NCI-H146 (cell line): ENCODE measurements around the gene DNAH10.
"Not testable (repeated sequence)": the region's sequence is repeated elsewhere in the genome, so short reads cannot be mapped to it uniquely, and the experiment has no call there.

Source experiments
- DNase-seq: peaks from one replicate; lab custom pipeline; 2025; lab: John Stamatoyannopoulos, UW

The DNAH10 gene

DNA sequence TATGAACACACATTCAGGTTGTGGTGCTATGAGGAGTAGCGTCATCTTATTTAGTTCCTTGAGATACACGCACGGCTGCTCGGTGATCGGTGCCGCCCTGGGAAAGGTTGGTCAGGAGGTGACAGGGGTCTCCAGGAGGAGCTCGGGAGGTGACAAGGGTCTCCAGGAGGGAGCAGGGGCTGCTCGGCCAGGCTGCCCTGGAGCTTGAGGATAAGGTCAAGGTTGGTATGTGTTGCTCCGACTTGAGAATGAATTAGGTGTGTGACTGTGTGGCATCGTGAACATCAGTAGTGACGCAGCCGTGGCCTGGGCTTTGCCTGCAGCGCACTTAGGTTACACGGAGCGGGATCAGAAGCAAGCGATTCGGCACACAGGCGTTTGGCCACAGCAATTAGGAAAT, 174.4 kb downstream of the DNAH10 start:
- DNase-seq = no peak

DNA sequence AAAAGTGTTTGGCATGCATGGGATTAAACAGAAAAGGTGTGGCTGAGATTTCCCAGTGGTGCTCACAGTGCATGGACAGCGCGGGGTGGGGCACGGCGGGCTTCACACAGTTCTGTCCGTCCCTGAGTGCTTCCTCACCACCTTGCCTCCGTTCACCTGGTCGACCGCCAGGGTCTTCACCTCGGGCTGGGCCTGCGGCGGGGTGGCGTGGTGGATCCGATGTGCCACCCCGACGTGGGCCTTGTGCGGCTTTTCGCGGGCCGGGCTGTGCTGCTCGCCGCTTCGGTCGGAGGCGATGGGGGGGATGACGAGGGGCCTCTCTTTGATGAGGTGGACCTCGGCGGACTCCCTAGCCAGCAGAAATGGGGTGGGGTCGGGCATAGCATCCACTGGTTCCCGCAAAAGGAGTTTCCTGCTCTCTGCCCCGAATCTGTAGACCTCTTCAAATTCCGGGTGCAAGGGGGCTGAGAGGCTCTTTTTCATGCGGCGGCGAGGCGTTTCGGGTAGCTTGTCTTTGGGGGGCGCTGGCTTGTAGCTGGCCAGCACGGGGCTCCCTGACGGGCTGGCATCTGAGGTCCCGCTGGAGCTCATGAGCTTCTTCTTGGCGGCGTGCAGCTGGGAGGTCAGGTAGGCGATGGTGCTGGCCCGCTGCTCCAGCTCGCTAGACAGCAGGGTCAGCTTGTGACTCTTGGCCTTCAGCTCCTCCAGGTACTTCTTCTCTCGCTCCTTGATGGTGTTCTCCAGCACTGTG, 175.0 kb downstream of the DNAH10 start:
- no peak for DNase-seq

DNA sequence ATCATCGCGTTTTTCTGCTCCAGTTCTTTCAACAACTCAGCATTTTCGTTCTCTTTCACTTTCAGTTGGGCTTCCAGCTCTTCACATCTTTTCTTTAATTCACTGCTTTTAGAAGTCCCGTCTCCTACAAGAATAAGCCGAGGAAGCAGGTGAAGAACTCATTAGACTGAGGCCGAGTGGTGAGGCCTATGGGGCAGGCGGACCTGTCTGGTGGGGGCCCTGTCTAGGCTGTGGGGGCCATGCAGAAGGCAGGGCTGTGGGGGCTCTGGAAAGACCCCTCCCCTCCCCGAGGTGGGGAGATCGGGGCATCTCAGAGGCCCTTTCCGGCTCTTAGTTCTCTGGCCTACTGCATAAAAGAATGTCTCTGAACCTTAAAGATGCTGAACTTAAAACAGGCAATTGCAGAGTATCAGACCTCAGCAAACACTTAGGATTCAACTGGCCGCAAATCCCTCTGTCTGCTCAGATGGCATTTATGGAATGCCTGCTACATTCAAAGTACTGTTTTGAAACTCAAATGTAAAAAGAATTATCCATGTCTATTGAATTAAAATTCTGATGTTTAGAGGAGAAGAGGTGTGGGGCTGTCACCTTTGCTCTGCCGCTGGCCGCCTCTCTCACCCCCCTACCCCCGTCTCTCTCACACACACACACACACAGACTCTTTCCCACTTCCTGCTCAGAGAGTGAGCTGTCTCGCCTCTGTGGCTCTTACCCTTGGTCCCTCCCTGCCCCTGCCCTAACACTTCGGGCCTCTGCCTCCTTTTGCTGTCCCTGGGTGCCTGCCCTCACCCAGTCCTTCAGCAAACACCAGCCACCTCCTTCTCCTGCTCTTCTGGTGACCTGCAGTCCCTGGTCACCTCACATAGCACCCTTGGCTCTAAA, 175.8 kb downstream of the DNAH10 start:
- no peak for DNase-seq

DNA sequence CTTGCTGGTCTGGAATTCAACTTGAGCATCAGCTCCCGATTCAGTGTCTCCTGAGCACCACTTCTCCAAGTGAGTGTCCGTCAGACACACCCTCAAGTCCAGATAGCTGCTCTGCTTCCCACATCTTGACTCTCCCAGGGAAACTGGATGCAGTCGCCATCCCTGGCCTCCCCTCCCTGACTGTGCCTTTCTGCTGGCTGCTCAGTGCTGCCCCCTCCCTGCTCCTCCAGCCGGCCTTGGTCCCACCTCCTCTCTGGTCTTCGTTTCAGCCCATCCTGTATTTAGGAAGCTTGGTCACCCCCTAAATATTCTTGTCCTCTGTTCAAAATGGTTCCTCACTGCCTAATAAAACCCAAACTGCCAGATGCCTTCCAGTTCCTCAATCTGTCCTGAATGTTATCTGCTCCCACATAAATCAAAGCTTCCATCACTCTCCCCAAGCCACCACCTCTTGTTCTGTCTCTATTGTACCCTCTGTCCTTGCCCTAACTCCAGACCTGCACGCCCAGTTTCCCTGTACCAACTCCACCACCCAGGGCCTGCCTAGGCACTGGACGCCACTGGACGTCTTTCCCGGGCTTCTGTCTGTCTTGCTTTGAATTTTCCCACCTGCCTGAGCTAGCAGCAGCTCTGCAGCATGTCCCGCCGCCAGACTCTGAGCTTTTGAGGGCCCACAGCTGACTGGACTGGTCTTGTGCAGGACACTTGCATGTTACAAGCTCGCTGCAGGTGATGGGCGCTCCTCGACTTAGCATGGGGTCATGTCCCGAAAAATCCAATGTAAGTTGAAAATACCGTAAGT, 176.8 kb downstream of the DNAH10 start:
- DNase-seq = no peak

DNA sequence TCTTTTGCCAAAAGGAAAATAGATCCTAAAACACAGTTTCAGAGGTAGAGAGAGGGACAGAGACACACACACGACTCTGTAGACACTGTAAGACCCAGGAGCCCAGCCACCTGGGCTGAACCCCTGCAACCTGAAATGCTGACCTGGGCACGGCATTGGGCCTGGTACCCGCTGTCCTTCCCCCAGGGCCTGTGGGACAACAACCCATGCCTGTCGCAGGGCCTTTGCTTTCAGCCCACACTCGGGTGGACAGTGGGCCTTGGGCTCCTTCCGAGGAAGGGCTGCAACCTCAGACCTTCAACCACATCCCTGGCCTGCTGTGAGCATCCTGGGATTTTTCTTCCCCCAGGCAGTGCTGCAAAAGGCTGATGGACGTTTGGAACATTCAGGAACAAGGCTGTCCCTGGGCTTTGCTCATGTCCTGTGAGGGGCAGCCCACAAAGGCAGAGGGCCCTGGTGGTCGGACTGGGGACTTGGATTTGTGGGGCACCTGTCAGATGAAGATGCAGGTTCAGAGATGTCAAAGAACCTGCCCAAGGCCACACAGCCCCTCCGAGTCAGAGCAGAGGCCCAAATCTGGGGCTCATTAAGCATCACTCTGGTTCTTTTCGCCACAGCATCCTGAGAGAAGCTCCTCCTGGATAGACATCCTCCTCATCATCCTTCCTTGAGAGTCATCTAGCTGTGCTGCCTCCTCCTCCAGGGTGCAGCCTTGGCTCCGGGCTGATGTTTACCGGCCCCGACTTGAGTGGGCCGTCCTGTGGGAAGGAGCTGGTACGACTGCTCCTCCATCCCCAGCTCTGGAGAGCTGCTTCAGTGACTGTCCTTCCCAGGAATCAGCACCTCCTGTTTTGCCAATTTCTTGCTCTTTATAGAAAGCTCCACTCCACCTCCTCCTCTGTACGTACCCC, 177.9 kb downstream of the DNAH10 start:
- DNase-seq = no peak

DNA sequence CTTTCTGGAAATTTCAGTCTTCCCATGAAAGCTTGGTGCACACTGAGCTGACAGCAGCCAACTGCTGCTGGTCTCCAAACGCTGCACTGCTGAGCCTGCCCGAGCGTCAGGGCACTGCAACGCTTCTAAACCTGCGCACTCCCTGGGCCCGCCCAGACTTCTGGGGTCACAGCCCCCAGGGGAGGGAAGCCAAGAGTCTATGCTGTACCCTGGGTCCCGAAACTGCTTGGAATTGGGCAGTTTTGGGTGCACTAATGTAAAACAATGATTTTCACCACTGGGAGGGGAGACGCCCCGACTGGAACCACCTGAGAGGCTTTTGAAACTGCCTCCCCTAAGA, 178.5 kb downstream of the DNAH10 start:
- DNase-seq = no peak

DNA sequence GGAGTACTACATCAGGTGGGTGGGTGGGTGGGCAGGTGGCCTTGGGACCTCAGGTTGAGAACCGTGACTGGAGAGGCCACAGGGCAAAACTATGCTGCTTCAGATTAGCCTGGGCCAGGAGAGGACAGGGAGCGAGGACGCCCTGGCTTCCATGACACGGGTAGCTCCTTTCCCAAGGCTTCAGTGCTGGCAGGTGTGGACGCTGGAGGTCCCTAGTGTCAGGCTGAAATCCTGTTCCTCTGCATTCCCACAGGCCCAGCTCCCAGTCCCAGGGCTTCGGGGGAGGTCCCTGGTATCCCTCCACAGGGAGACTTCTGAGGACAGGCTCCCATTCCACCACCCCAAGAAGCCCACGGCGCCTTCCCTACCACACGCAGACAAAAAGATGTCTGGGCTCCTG, 178.9 kb downstream of the DNAH10 start:
- no peak for DNase-seq

DNA sequence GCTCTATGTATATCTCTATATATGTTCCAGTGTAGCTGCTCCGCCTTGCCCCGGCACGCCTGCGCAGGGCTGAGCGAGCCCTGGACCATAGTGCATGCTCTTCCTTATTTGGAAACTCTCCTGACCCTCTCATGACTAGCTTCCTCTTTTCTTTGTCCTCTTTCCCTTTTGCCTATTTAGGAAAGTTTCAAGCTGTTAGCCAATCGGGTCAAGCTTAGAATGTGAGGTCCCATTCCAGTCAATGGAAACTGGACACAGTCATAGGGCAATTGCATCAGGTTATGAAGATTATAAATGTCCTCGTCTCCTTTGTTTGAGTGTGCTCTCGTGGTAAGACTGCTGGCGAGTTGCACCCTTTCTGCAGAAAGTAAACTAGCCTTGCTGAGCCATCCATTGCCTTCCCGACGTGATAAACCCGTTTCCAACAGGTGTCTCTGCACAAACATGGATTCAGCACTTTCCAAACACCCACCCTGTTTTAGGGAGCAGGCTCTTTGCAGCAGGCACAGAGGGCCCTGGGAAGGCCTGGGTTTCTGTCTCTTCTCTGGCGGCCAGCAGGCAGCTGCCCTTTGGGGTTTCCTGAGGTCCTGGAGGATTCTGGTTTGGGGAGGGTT, 179.6 kb downstream of the DNAH10 start:
- no peak for DNase-seq

DNA sequence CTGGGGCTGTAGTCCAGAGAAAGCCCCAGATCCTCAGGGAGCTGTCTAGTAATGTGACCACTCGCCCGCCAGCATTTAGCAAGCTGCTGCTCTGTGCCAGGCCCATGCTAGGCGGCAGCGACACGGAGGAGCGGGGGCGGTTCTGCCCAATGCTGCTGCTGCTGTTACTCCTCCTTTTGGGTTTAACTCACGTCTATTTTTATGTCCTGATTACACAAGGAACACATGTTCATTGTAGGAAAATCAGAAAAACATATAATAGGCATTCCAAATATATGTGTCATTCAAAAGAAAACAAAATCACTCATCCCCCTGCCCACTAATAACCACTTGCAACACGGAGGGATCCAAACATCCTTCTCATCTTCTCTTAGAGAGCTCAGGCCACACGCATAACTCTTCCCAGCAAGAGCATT, 180.1 kb downstream of the DNAH10 start:
- DNase-seq = no peak

DNA sequence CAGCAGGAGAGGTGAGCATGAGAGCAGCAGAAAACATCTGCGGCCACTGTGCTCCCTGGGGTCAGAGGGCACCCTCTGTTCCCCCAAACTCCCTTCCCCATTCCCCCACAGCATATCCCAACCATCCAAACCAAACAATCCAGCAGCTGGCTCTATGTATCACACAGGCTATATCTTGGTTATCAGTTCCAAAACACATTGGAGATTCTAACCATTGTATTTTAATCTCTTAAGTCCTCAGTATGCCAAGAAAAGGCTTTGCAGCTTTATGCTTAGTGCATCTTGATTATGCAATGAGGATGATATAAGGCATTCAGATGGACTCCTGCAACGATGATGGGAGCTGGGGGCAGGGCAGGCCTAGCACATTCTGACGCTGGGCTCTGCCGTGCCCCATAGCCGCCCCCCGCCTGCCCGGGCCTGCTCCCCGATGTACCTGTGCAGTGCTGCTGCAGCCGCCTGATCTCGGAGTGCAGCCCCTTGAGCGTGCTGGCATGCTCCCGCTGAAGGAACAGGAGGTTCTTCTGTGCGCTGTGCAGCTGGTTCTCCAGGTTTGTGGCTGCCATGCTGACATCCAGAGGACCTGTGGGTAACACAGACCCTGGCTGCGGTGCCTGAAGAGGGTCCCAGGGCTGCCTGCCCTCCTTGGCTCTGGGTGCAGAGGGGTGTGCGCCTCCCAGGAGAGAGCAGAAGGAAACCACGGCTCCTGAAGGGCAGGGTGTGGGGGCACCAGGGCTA, 181.0 kb downstream of the DNAH10 start:
- no peak for DNase-seq

DNA sequence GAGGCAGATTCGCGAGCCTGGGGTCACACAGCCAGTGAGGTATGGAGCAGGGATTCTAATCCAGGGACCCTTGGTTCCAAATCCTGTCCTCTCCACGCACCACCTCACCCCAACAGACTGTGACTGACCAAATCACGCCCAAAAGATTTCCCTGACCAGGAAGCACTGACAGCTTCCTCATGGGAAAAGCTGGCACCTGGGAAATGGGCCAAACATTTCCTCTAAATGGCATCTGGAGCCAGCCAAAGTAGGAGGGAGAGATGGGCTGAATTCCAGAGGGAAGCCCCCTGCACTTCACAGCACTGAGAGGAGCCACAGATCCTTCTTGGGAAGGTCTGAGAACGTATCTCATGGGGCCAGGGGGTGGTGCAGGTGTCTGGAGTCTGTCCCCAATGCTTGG, 181.7 kb downstream of the DNAH10 start:
- no peak for DNase-seq

DNA sequence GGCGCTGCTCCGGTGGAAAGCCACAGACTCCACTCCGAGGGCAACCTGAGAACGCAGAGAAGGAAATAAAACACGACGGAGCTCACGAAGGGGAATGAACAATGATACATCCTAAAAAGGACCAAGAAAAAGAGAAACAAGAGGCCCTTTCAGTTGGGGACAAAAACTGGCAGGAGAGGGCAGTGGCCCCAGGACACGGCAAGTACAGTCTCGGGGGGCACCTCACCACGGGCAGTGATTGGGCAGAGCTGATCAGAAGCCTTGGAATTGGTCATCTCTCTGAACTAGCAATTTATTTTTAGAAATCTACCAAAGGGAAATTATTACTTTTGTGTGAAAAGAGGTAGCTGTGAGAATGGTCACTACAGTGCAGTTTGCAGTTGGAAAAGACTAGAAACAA, 182.6 kb downstream of the DNAH10 start:
- DNase-seq = no peak

DNA sequence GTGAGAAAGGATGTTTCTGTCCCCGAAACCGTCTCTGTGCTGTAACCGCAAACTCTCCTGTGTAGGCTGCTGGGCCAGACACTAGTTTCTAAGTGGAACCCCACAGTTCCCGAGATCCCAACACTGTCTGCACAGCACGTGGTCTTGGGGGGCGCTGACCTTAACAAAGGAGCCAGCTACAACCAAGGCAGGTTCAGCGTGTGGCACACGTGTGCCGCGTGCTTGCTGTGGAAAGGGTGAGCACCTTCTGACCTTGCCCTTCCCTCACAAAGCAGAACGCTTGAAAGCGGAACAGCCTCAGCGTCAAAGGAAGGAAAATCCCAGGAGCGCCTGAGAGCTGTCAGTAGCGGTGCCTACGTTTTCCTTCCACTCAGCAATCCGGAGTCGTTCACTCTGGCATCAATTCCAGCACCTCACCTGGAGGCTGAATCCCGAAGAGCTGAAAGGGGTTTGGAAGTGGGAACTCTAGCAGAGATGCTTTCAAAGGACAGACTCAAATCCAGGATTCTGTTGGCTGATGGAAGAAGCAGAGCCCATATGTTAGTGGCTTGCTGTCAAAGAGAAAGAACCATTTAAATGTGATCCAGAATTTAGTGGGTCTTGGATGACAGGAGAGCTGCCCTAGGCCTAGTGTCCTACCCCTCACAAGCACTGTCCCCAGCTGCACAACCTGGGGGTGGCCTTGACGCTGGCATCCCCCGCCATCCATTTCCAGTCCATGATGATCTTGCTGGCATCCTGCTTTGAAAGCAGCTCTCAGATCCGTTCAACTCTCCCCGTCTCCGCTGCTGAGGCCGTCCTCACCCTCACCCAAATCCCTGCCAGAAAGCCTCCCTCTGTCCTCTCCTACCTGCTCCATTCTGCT, 183.4 kb downstream of the DNAH10 start:
- DNase-seq = no peak

DNA sequence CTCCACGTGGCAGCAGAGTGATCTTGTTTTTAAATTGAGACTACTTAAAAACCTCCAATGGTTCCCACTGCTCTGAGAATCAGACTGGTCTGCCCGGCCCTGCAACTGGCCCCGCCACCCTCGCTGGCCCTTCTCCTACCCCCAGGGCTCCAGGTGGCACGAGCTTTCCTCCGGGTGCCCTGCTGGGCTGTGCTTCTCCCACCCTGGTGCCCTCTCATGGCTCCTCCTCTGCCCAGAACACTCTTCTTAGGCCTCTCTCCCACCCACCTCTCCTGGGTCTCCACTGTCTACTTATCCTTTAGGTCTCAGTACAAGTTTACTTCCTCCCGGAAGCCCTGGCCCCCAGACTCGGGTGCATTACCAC, 184.0 kb downstream of the DNAH10 start:
- DNase-seq = no peak

DNA sequence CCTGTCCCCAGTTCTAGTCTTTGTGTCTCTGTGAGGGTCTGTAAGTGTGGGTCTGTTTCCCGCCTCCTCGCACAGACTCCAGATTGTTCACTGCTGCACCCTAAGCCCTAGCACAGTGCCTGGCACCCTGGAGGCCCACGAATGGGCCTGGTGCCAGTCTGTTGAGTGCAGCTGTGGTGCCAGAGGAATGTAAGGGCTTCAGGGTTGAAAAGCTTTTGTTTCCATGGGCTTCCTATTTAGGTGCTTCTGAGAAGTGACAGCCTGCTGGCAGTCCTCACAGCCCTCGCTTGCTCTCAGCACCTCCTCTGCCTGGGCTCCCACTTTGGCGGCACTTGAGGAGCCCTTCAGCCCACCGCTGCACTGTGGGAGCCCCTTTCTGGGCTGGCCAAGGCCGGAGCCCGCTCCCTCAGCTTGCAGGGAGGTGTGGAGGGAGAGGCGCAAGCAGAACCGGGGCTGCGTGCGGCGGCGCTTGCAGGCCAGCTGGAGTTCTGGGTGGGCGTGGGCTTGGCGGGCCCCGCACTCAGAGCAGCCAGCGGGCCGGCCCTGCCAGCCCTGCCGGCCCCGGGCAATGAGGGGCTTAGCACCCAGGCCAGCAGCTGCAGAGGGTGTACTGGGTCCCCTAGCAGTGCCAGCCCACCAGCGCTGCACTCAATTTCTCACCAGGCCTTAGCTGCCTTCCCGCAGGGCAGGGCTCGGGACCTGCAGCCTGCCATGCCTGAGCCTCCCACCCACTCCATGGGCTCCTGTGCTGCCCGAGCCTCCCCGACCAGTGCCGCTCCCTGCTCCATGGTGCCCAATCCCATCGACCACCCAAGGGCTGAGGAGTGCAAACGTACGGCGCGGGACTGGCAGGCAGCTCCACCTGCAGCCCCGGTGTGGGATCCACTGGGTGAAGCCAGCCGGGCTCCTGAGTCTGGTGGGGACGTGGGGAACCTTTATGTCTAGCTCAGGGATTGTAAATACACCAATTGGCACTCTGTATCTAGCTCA, 184.7 kb downstream of the DNAH10 start:
- not testable (repeated sequence) for DNase-seq

DNA sequence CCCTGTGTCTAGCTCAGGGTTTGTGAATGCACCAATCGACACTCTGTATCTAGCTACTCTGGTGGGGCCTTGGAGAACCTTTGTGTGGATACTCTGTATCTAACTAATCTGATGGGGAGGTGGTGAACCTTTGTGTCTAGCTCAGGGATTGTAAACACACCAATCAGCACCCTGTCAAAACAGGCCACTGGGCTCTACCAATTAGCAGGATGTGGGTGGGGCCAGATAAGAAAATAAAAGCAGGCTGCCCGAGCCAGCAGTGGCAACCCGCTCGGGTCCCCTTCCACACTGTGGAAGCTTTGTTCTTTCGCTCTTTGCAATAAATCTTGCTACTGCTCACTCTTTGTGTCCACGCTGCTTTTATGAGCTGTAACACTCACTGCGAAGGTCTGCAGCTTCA, 185.4 kb downstream of the DNAH10 start:
- not testable (repeated sequence) for DNase-seq

DNA sequence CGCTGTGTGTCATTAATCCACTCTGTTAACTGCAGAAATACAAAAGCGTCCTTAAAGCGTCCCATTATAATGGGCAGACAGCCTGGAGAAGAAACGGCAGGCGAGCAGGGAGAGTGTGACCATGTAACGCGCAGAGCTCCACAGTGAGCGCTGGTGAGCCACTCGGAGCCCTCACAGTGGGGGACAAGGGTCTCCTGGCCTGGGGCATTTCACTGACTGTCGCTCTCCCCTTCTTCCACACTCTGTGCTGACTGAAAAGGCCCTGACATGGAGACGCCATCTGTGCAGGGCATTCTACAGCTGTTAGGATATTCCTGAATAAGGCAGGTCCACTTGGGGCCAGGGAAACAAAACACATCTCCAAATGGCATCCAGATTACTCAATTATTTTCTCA, 186.3 kb downstream of the DNAH10 start:
- DNase-seq = no peak
